Small intestine (tissue), 7 donors: ENCODE measurements around the gene CORO7. TPM values are rescaled to one million over a fixed set of nuclear protein-coding genes. Genes with fewer than 3 reads are reported as not detected.

Experiments used
- DNase-seq, 2 donors: peaks; one replicate each; pipeline versions ENCODE4 v3.0.0 to v3.0.0-alpha.2; 2013
- FAIRE-seq: peaks from 2 replicates; lab custom pipeline; 2012; peaks lifted over from hg19 to GRCh38; lab: Jason Lieb, UNC
- H3K27ac ChIP-seq, 3 donors: one replicate each; pipeline ENCODE4 v1.5.1; 2013; ENCODE audit warnings: low read length in 2 of 3, mild to moderate bottlenecking in 2 of 3, control low read depth in 1 of 3, inconsistent platforms in 1 of 3, low read depth in 1 of 3, moderate library complexity in 1 of 3
- H3K27me3 ChIP-seq, 3 donors: one replicate each; pipeline ENCODE4 v1.6.1; 2013; ENCODE audit warnings: low read length in 3 of 3, inconsistent platforms in 1 of 3; ENCODE audit not compliant: control insufficient read depth in 3 of 3, insufficient read depth in 3 of 3
- H3K36me3 ChIP-seq, 3 donors: one replicate each; pipeline ENCODE4 v1.6.1; 2013; ENCODE audit warnings: low read length in 3 of 3, inconsistent platforms in 1 of 3, low read depth in 1 of 3, mild to moderate bottlenecking in 1 of 3, moderate library complexity in 1 of 3; ENCODE audit not compliant: control insufficient read depth in 3 of 3, insufficient read depth in 2 of 3
- H3K4me1 ChIP-seq, 3 donors: one replicate each; pipeline ENCODE4 v1.6.1; 2013; ENCODE audit warnings: low read length in 2 of 3, inconsistent platforms in 1 of 3, low read depth in 1 of 3, mild to moderate bottlenecking in 1 of 3, moderate library complexity in 1 of 3; ENCODE audit not compliant: control insufficient read depth in 3 of 3, insufficient read depth in 2 of 3
- H3K4me3 ChIP-seq, 3 donors: one replicate each; pipeline ENCODE4 v1.5.1; 2013; ENCODE audit warnings: low read length in 3 of 3, control low read depth in 1 of 3, inconsistent platforms in 1 of 3, low read depth in 1 of 3, mild to moderate bottlenecking in 1 of 3, moderate library complexity in 1 of 3
- H3K9me3 ChIP-seq, 2 donors: one replicate each; pipeline ENCODE4 v1.6.1; 2013; ENCODE audit warnings: low read depth in 1 of 2, low read length in 1 of 2; ENCODE audit not compliant: control insufficient read depth in 2 of 2, insufficient read depth in 1 of 2
- WGBS, 3 donors: extraction: QIAGEN DNeasy Blood & Tissue Kit; methylation state at CpG; one replicate each; pipeline ENCODE4 v1.1.7; 2013; 5-methylcytosine and 5-hydroxymethylcytosine counted together
- polyA plus RNA-seq, 4 donors: library from polyadenylated mRNA; stranded (reverse) in 3 of 4; unstranded in 1 of 4; fragments of 200-250 nt in 3 of 4; fragments of 120-200 nt in 1 of 4; gene quantifications; one replicate each; pipeline versions ENCODE4 v1.2.1 to v1.2.3, GENCODE V29; 2013
- donor health status: healthy with polysubstance abuse.
- donor health status: control.
- donor health status: control.
- donor health status: Bipolar disorder and iron deficiency.
- donor health status: healthy.

CORO7 gene
- polyA plus RNA-seq, 4 donors = 27.3 to 49.2 (median 41.6) TPM

GRCh38 chr16:4341250-4341649, 75.1 kb downstream of the CORO7 start:
- no peak overlapping the region for H3K4me3 ChIP-seq

GRCh38 chr16:4340443-4340842, 76.0 kb downstream of the CORO7 start:
- FAIRE-seq = no peak
- H3K27ac ChIP-seq = no peak overlapping the region
- WGBS, 3 donors = 83 to 94% (median 87%) methylated on average over 5 to 6 of the region's 6 CpGs
- peaks cover 0 to 77% (median 4%) of the 10 kb centered on the region in 3 donors for H3K36me3 ChIP-seq
- no peak for DNase-seq
- no peaks in the 10 kb centered on the region for H3K27me3 ChIP-seq
- H3K9me3 ChIP-seq = no peaks in the 10 kb centered on the region
- H3K4me3 ChIP-seq = no peak overlapping the region
- H3K4me1 ChIP-seq = no peaks in the 10 kb centered on the region

More at GRCh38 chr16:4341250-4341649, 75.1 kb downstream of the CORO7 start:
- FAIRE-seq = no peak
- Histone ChIP-seq H3K4me1 (peaks cover 0 to 4% (median 0%) of the 10 kb centered on the region in 3 donors), H3K27me3 (no peaks in the 10 kb centered on the region), H3K27ac (no peak overlapping the region), H3K36me3 (peaks cover 0 to 77% (median 4%) of the 10 kb centered on the region in 3 donors), H3K9me3 (no peaks in the 10 kb centered on the region)
- WGBS, 3 donors = 94 to 95% (median 94%) methylated on average over 13 of the region's 13 CpGs
- no peak for DNase-seq

- no peaks in the 10 kb centered on the region for H3K4me1 ChIP-seq
- H3K27ac ChIP-seq = no peak overlapping the region
- H3K27me3 ChIP-seq = no peaks in the 10 kb centered on the region
- no peak for DNase-seq
- no peak for FAIRE-seq
- peaks cover 0 to 77% (median 4%) of the 10 kb centered on the region in 3 donors for H3K36me3 ChIP-seq
- 55 to 75% (median 63%) methylated on average over 11 to 14 of the region's 14 CpGs for WGBS, 3 donors
- no peaks in the 10 kb centered on the region for H3K9me3 ChIP-seq
- no peak overlapping the region for H3K4me3 ChIP-seq
Measured at GRCh38 chr16:4339909-4340308, 76.5 kb downstream of the CORO7 start.

GRCh38 chr16:4339455-4339854, 76.9 kb downstream of the CORO7 start:
- DNase-seq (no peak), FAIRE-seq (no peak)
- Histone ChIP-seq H3K9me3 (no peaks in the 10 kb centered on the region), H3K27ac (no peak overlapping the region), H3K36me3 (peaks cover 0 to 78% (median 4%) of the 10 kb centered on the region in 3 donors), H3K4me1 (no peaks in the 10 kb centered on the region), H3K4me3 (no peak overlapping the region), H3K27me3 (no peaks in the 10 kb centered on the region)
- 75 to 88% (median 77%) methylated on average over 9 to 10 of the region's 10 CpGs for whole genome bisulfite sequencing, 3 donors

- DNase-seq = no peak
- H3K36me3 ChIP-seq = peaks cover 0 to 78% (median 4%) of the 10 kb centered on the region in 3 donors
- no peaks in the 10 kb centered on the region for H3K27me3 ChIP-seq
- no peak overlapping the region for H3K4me3 ChIP-seq
- no peaks in the 10 kb centered on the region for H3K9me3 ChIP-seq
- WGBS, 3 donors = 84 to 87% (median 86%) methylated on average over 10 of the region's 10 CpGs
- no peak for FAIRE-seq
- H3K4me1 ChIP-seq = no peaks in the 10 kb centered on the region
- H3K27ac ChIP-seq = no peak overlapping the region
Measured at GRCh38 chr16:4338712-4339299, 77.6 kb downstream of the CORO7 start.

- Histone ChIP-seq H3K4me3 (no peak overlapping the region), H3K27me3 (no peaks in the 10 kb centered on the region), H3K27ac (no peak overlapping the region), H3K36me3 (peaks cover 0 to 81% (median 4%) of the 10 kb centered on the region in 3 donors), H3K4me1 (no peaks in the 10 kb centered on the region), H3K9me3 (no peaks in the 10 kb centered on the region)
- no peak for DNase-seq
- no peak for FAIRE-seq
- WGBS, 3 donors = 83 to 89% (median 86%) methylated on average over 10 to 12 of the region's 12 CpGs
Measured at GRCh38 chr16:4338125-4338582, 78.2 kb downstream of the CORO7 start.

GRCh38 chr16:4337540-4338088, 78.8 kb downstream of the CORO7 start:
- WGBS, 3 donors = 75 to 83% (median 80%) methylated on average over 12 of the region's 12 CpGs

GRCh38 chr16:4336701-4337539, 79.5 kb downstream of the CORO7 start:
- no peak for DNase-seq
- Histone ChIP-seq H3K27me3 (no peaks in the 10 kb centered on the region), H3K9me3 (no peaks in the 10 kb centered on the region), H3K27ac (no peak overlapping the region), H3K36me3 (peaks cover 0 to 85% (median 4%) of the 10 kb centered on the region in 3 donors), H3K4me3 (no peak overlapping the region), H3K4me1 (no peaks in the 10 kb centered on the region)
- 75 to 93% (median 90%) methylated on average over 36 to 41 of the region's 41 CpGs for WGBS, 3 donors
- no peak for FAIRE-seq

More at GRCh38 chr16:4337540-4338088, 78.8 kb downstream of the CORO7 start:
- Histone ChIP-seq H3K27ac (no peak overlapping the region), H3K36me3 (peaks cover 0 to 81% (median 4%) of the 10 kb centered on the region in 3 donors), H3K27me3 (no peaks in the 10 kb centered on the region), H3K9me3 (no peaks in the 10 kb centered on the region), H3K4me1 (no peaks in the 10 kb centered on the region), H3K4me3 (no peak overlapping the region)
- no peak for DNase-seq
- FAIRE-seq = no peak
